Activated CD8-positive, alpha-beta T cell treated with anti-CD3 and anti-CD28 coated beads for 36 hours (primary cell): ENCODE results near the gene WNT7B. TPM values are rescaled to one million over a fixed set of nuclear protein-coding genes. Genes with fewer than 3 reads are reported as not detected.

Experiments used
- ATAC-seq: fragments of 200-7000 bp; cut with Tn5 transposase; one replicate; pipeline ENCODE4 v1.10.0; 2021; ENCODE audit warnings: mild to moderate bottlenecking, moderate library complexity
- CTCF ChIA-PET: fragments of 350-600 bp; sonication (Branson Sonifier 250); formaldehyde crosslinking; loops from one replicate; lab custom pipeline; 2021; ENCODE audit warnings: antibody characterized with exemption; lab: Charles Lee
- POLR2A ChIA-PET: fragments of 350-600 bp; sonication (Branson Sonifier 250); formaldehyde crosslinking; loops from one replicate; lab custom pipeline; 2021; ENCODE audit warnings: antibody characterized with exemption; lab: Charles Lee
- DNase-seq: peaks from one replicate; pipeline ENCODE4 v3.0.0-alpha.2; 2020
- H3K27ac Mint-ChIP-seq: one replicate; pipeline ENCODE4 v1.8.0; 2021; ENCODE audit warnings: mild to moderate bottlenecking, mixed read lengths
- H3K27me3 Mint-ChIP-seq: one replicate; pipeline ENCODE4 v1.8.0; 2021; ENCODE audit warnings: mixed read lengths
- H3K36me3 Mint-ChIP-seq: one replicate; pipeline ENCODE4 v1.8.0; 2021; ENCODE audit warnings: low read depth, mixed read lengths
- H3K4me1 Mint-ChIP-seq: one replicate; pipeline ENCODE4 v1.8.0; 2021; ENCODE audit warnings: low read depth, mixed read lengths
- H3K4me3 Mint-ChIP-seq: one replicate; pipeline ENCODE4 v1.8.0; 2021; ENCODE audit warnings: mild to moderate bottlenecking, moderate library complexity, mixed read lengths
- H3K9me3 Mint-ChIP-seq: one replicate; pipeline ENCODE4 v1.8.0; 2021; ENCODE audit warnings: mixed read lengths
- intact Hi-C: fragments of 100-400 bp; cut with micrococcal nuclease; formaldehyde crosslinking; loops from one replicate; pipeline ENCODE4 v1.10.0; 2022
- total RNA-seq, 2 experiments: library from RNA; stranded (reverse); gene quantifications; one replicate each; pipeline ENCODE4 v1.2.3, GENCODE V29; 2021
- TF ChIP-seq, protein P1 (sequence below): fragments of 200-600 bp; IDR thresholded peaks from one replicate; pipeline ENCODE4 v1.8.0; 2022; ENCODE audit warnings: antibody characterized with exemption, mild to moderate bottlenecking

WNT7B gene
- total RNA-seq, 2 experiments from 2014 or later = not detected

DNA sequence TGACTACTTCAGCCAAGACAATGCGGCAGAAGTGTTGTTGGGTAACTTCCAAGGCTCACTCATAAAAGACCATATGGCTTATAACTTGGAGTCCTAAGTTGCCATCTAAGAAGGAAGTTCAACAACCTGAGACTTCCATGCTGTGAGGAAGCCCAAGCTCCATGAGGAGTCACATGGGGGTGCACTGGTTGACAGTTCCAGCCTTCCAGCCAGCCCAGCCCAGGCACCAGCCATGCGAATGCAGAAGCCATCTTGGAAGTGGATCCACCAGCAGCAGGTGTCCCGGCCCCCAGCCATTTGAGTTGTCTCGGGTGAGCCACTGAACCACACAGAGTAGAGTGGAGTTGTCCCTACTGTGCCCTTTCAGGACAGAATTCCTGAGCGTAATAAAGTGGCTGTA is 32.8 kb upstream of the WNT7B start:
- Mint-ChIP-seq H3K27me3 (no peaks in the 10 kb centered on the region), H3K4me3 (no peak overlapping the region), H3K27ac (no peak overlapping the region), H3K36me3 (no peaks in the 10 kb centered on the region), H3K4me1 (peaks cover 21% of the 10 kb centered on the region), H3K9me3 (peaks cover 5% of the 10 kb centered on the region)
- intact Hi-C loops = loop anchor here (5.0 kb wide), 1 partner anchor 108 kb away; no protein-coding TSS in a partner anchor
- TF ChIP-seq, protein P1, sequence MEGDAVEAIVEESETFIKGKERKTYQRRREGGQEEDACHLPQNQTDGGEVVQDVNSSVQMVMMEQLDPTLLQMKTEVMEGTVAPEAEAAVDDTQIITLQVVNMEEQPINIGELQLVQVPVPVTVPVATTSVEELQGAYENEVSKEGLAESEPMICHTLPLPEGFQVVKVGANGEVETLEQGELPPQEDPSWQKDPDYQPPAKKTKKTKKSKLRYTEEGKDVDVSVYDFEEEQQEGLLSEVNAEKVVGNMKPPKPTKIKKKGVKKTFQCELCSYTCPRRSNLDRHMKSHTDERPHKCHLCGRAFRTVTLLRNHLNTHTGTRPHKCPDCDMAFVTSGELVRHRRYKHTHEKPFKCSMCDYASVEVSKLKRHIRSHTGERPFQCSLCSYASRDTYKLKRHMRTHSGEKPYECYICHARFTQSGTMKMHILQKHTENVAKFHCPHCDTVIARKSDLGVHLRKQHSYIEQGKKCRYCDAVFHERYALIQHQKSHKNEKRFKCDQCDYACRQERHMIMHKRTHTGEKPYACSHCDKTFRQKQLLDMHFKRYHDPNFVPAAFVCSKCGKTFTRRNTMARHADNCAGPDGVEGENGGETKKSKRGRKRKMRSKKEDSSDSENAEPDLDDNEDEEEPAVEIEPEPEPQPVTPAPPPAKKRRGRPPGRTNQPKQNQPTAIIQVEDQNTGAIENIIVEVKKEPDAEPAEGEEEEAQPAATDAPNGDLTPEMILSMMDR = no peak
- peak; percentile 1 for DNase-seq
- ChIA-PET CTCF (interaction anchor here (5.5 kb wide), 1 partner anchor 106 kb away, joined by 110 read pairs; no protein-coding TSS in a partner anchor), POLR2A (no interaction called here)
- ATAC-seq = no peak

DNA sequence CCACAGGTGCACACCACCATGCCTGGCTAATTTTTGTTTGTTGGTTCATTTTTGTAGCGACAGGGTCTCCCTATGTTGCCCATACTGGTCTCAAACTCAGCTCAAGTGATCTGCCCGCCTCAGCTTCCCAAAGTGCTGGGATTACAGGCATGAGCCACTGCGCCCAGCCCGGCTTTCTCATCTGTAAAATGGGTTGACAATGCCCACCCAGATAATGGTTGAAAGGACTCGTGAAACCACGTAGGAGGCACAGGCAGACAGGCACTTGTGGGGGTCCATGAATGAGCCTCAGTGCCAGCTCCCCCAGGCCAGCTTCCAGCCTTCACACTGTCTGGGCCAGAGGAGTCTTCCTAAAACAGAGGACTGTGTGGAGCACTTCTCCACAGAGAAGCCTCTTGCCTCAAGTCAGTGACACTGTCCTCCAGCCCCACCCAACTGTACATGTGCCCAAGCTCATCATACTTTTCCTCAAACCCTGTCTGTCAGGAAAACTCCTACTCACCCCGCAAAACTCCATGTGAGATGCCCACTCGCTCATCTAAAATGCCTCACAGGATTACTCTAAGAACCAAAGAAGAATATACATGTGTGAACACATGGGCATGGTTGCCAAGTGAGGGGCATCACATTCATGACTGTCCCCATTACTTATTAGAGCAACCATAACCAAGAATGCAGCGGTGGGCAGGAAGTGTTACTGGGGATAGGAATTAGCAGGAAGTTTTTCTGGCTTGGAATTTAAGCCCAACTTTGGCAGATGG is 32.1 kb upstream of the WNT7B start:
- Mint-ChIP-seq H3K27me3 (no peaks in the 10 kb centered on the region), H3K9me3 (peaks cover 5% of the 10 kb centered on the region), H3K27ac (no peak overlapping the region), H3K4me1 (peaks cover 28% of the 10 kb centered on the region), H3K4me3 (no peak overlapping the region), H3K36me3 (no peaks in the 10 kb centered on the region)
- ChIA-PET POLR2A (no interaction called here), CTCF (interaction anchor here (1.0 to 5.5 kb wide), 4 partner anchors 8 to 113 kb away, joined by 3 to 110 read pairs (median 40); no protein-coding TSS in a partner anchor)
- TF ChIP-seq, protein P1 = no peak
- no peak for ATAC-seq
- intact Hi-C loops = no loop called here
- peak; percentile 0 for DNase-seq

DNA sequence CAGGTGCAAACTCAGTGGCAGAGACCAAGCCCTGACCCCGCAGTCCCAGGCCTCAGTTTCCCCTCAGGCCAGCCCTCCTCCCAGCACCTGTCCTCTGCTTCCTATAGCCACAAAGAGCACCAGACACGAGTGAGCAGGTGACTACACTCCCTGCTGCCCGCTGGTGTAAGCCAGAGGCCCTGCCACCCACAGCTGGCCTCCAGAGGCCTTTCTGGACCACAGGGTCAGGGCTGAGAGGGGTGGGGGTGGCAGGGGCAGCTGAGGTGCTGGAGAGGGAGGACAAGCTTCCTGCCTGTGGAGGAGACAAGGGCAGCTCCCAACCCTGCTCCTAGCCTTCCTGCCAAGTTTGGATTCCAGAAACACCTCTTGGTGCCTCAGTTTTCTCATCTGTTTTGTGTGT is 31.3 kb upstream of the WNT7B start:
- H3K9me3 Mint-ChIP-seq = peaks cover 5% of the 10 kb centered on the region
- H3K4me1 Mint-ChIP-seq = peaks cover 31% of the 10 kb centered on the region
- H3K4me3 Mint-ChIP-seq = no peak overlapping the region
- POLR2A ChIA-PET = interaction anchor here (0.7 to 0.8 kb wide), 2 partner anchors 30 to 38 kb away, joined by 3 read pairs; no protein-coding TSS in a partner anchor
- TF ChIP-seq, protein P1 = no peak
- peak; percentile 0 for DNase-seq
- H3K27ac Mint-ChIP-seq = no peak overlapping the region
- H3K27me3 Mint-ChIP-seq = no peaks in the 10 kb centered on the region
- no peaks in the 10 kb centered on the region for H3K36me3 Mint-ChIP-seq
- CTCF ChIA-PET = interaction anchor here (1.0 to 5.5 kb wide), 5 partner anchors 9 to 114 kb away, joined by 3 to 110 read pairs (median 49); no protein-coding TSS in a partner anchor
- ATAC-seq = no peak
- intact Hi-C loops = no loop called here

DNA sequence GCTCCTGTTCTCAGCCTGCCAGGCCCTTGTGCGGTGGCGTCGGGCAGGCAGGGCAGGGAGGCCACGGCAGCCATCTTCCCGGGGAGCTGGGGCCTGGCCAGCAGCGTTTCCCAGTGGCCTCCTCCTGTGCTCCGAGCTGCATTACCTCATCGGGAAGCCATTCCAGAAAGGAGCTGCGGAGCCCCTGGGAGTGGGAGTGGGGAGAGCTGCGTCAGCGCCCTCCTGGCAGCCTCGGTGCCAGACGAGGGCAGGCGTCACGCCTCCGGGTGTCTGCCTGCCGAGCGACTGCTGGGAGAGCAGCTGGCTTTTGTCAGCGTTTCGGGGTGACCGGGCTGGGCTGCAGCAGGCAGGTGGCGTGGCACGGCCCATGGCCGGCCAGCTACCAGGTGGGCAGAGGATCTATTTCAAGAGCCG is 30.9 kb upstream of the WNT7B start:
- Mint-ChIP-seq H3K4me3 (no peak overlapping the region), H3K4me1 (peaks cover 28% of the 10 kb centered on the region), H3K9me3 (peaks cover 5% of the 10 kb centered on the region), H3K27ac (no peak overlapping the region), H3K27me3 (no peaks in the 10 kb centered on the region), H3K36me3 (no peaks in the 10 kb centered on the region)
- ATAC-seq = no peak
- TF ChIP-seq, protein P1 = no peak
- intact Hi-C loops = no loop called here
- CTCF ChIA-PET = interaction anchor here (1.0 to 5.5 kb wide), 5 partner anchors 9 to 114 kb away, joined by 3 to 110 read pairs (median 49); no protein-coding TSS in a partner anchor
- no peak for DNase-seq
- POLR2A ChIA-PET = interaction anchor here (0.7 to 0.8 kb wide), 2 partner anchors 30 to 38 kb away, joined by 3 read pairs; no protein-coding TSS in a partner anchor
